DMS 273 (cell line): ENCODE data around the gene GPR153.

Experiments used
- DNase-seq: peaks from one replicate; lab custom pipeline; 2025; ENCODE audit not compliant: unreplicated experiment; lab: John Stamatoyannopoulos, UW

Gene GPR153

DNA sequence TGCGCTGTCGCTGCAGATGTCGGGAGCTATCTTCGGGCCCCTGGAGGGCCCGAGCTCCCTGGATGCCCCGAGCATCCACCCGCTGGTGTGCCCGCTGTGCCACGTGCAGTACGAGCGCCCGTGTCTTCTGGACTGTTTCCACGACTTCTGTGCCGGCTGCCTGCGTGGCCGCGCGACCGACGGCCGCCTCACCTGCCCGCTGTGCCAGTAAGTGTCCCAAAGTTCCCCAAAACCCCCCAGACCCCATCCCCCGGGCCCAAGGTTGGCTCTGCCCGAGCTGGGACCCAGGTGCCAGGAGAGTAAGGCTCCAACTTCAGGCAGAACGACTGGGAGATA, 54.4 kb downstream of the GPR153 start:
- DNase-seq, result no peak

DNA sequence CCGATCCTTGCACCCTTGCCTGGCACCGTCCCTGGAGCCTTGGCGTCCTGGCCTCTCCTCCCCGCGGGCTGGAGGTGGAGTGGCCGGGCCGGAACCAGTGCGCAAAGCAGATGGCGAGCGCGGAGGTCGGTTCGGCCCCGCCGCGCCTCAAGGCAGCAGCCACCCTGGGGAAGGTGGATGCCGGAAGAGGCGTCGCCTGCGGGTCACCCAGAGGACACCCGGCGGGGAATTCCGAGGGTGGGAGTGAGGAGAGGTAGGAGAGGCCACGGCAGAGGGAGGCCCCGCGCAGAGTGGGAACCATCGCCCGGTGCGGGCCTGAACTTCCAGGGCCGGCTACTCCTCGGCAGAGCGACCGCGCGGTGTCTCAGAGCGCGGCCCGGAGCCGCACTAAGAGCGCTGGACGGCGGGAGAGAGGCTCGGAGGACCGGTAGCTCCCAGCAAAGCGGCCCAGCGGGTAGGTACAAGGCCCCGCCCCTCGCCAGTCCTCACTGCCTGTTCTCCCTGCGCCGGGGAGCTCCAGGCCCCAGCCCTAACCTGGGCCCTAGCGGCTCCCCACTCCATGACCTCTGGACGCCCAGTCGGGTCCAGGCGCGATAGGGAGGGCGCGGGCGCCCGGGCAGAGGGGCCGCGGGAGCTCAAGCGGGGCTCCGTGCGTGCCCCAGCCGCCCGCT, 54.9 kb downstream of the GPR153 start, which contains the start of gene RNF207:
RNF207 (plus strand) TSS at position 271 of the 671 bp plus-strand sequence. CDS start 417 bp downstream, outside the sequence.
- peak; percentile 91 for DNase-seq

DNA sequence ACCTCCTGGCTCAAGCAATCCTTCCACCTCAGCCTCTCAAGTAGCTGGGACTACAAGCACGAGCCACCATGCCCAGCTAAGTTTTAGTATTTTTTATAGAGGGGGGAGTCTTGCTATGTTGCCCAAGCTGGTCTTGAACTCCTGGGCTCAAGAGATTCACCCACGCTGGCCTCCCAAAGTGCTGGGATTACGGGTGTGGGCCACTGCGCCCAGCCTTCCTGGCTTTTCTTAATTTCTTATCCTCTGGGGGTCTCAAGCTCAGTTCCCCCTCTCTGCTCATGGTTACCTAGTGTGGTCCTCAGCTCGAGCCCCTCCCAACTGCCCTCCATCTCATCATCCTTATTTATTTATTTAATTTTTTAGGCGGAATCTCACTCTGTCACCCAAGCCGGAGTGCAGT, 58.6 kb downstream of the GPR153 start:
- DNase-seq, result no peak

DNA sequence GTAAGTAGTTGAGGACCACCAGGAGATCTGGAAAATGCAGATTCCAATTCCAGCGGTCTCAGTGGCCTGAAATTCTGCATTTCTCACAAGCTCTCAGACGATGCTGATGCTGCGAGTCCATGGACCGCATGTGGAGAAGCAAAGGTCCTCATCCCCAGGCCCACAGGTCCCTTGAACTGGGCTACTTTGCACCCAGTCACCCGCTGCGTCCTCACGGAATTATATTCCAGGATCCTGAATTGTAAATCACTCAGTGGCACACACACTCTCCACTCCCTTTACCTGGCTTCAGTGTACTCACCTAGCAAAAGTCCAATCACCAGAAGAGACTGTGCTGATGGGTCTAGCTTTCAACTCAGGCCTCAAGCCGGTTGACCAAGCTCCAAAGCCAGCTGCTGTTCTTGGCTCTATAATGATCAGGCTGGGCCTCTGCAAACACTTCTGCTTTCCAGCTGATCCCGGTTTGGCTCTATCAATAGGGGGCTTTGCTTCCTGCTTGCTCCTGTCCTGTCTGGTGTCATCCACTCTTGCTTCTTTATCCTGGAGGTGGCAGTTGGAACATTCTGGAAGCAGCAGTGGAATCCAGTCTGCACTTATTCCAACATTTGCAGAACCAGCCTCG, 60.6 kb downstream of the GPR153 start:
- peak; percentile 45 for DNase-seq

DNA sequence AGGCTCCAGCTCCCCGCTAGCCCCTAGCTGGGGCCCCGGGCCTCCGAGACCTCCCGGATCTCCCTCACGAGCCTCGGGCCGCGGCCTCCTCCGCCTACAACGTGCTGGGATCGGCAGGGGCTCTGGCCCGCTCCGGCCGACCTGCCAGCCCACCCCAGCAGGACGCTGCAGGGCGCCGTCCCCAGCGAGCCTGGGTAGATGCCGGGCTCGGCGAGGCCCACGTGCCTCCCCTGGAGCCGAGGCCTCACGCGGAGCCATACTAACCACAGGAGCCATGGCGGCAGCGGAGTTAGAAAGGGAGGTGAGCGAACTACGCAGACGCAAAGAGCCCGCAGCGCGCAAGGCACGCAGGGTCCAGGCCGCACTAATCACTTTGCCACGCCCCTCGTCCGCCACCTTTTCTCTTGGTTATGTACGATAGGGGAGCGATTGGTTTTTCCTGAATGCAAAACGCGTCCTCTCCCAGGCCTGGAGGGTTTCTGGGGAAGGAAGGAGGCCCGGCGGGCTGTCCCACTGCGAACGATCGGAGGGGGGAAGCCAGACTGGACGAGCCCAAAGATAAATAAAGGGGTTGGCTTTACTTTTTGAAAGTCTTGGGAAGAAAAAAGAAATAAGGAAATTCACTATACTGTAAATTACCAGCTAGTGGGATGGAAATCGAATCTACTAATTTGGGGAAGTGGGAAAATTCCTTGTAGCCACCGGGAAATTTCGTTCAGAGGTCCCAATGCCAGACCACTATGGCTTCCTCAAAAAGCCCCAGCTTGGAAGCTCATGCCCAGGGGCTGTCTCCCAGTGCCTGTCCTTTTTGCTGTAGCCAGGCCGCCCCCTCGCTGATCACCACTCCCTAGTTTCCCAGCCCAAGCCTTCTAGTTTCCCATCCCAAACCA, 61.4 kb downstream of the GPR153 start, which contains the start of gene RPL22:
RPL22 (minus strand) TSS at position 298 of the 890 bp plus-strand sequence; CDS start at position 276, 22 bp downstream.
- DNase-seq, result peak; percentile 100

DNA sequence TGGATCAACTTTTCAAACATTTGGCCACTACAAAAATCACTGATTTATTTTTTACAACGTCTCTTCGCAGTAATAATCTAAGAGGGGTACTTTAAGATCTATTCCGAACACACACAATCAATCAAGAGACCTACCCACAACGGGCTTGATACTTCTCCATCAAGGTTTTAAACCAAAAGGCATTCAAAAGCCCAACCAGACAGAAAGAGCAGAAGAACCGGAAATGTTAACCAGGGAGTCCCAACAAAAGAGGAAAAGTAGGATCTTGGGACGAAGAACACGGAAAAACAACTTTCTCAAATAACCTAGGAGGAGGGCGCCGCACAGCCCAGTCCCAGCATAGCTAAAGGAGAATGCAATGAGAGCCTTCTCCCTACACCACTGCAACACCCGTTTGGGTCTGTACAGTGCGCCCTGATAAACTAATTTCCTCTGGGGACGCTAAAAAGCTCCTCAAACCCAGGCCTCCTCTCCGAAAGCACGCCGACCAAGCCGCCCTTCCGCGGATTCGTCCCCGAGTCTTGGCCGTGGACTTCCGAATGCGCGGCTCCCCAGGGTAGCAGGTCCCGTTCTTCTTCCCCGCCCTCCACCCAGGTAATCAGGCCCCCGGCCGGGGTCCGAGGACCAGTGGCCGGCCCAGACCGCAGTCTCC, 62.1 kb downstream of the GPR153 start:
- DNase-seq, result peak; percentile 51

DNA sequence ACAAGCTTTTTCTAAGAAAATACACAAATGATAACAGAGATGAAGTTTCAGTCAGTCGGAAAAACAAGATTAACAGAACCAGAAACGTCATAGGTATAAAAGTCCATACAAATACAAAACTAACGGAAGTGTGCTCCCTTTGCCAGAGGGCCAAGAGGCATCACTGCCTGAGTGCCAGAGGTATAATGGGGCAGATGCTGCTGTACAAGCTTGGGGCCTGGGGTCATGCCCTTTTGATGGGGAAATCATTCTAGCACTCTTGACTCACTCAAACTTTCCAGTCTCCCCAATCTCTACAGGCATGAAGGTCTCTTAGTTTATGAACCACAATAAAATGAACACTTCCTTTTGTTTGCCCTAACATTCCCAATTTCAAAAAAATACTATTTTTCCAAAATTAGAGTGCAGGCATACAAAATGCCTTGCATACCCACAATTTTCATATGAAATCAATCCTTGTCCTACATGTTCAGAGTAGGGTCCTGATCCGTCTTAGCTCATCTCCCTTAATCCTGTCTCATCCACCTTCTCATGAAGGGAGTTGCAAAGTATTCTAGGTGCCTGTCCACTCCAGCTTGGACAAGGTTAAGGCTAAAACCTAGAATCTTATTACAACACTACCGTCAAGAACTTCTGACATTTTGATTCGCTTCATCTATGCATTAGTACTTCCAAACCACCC, 63.0 kb downstream of the GPR153 start:
- no peak for DNase-seq
